PC-9 (cell line): Measurements from ENCODE around the gene IMMT.

ENCODE experiments used
- EZH2 ChIP-seq: fragments of 200-600 bp; sonication (generic); IDR thresholded peaks from 2 replicates; pipeline ENCODE4 v1.8.0; 2017; ENCODE audit warnings: antibody characterized with exemption, low read depth
- TF ChIP-seq, protein P1 (sequence below): fragments of 200-600 bp; sonication (generic); conservative IDR thresholded peaks from 2 replicates; pipeline ENCODE4 v1.6.1; 2017; ENCODE audit warnings: mixed run types, antibody characterized with exemption, mild to moderate bottlenecking, moderate library complexity

DNA sequence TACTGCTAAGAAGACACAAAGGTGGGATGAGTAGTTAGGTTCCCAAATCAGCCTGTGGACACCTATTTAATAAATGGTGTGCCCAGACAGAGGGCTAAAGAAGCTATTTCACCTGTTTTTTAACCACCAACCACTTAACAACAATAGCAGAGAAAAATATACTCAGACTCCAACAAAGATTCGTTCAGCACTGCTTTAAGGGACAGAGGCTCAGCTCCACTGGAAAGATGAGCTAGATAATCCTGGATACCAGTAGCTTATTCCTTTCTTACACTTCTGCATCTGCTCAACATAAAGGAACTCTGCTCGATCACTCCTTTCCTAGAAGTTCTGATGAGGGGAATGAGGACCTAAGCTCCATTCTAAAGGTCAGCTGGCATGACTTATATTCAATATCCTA is 44.8 kb downstream of the IMMT start:
- TF ChIP-seq, protein P1, sequence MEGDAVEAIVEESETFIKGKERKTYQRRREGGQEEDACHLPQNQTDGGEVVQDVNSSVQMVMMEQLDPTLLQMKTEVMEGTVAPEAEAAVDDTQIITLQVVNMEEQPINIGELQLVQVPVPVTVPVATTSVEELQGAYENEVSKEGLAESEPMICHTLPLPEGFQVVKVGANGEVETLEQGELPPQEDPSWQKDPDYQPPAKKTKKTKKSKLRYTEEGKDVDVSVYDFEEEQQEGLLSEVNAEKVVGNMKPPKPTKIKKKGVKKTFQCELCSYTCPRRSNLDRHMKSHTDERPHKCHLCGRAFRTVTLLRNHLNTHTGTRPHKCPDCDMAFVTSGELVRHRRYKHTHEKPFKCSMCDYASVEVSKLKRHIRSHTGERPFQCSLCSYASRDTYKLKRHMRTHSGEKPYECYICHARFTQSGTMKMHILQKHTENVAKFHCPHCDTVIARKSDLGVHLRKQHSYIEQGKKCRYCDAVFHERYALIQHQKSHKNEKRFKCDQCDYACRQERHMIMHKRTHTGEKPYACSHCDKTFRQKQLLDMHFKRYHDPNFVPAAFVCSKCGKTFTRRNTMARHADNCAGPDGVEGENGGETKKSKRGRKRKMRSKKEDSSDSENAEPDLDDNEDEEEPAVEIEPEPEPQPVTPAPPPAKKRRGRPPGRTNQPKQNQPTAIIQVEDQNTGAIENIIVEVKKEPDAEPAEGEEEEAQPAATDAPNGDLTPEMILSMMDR = no peak
- TF ChIP-seq EZH2 = no peak
